ENCODE results near the gene CD48.

The CD48 gene

GRCh38 chr1:160755461-160755860, 43.8 kb upstream of the CD48 start:
- no peak for TF ChIP-seq CTCF (IDR thresholded peaks at IDR 0.05; ENCODE audit: low read depth, low read length, missing control alignments)
- in situ Hi-C loops (cut with HindIII; ENCODE audit: low sequenced_read_pairs), result no loop called here
- no peak for DNase-seq (ENCODE audit: low read depth)
- no peak overlapping the region for H3K4me3 ChIP-seq (ENCODE audit: low read depth, low read length)

GRCh38 chr1:160753594-160753993, 42.0 kb upstream of the CD48 start:
- no peak for TF ChIP-seq CTCF (IDR thresholded peaks at IDR 0.05; ENCODE audit: low read depth, low read length, missing control alignments)
- in situ Hi-C loops (cut with HindIII; ENCODE audit: low sequenced_read_pairs), result no loop called here
- no peak overlapping the region for H3K4me3 ChIP-seq (ENCODE audit: low read depth, low read length)
- no peak for DNase-seq (ENCODE audit: low read depth)

- TF ChIP-seq CTCF (IDR thresholded peaks at IDR 0.05; ENCODE audit: low read depth, low read length, missing control alignments), result no peak
- in situ Hi-C loops (cut with HindIII; ENCODE audit: low sequenced_read_pairs), result no loop called here
- H3K4me3 ChIP-seq (ENCODE audit: low read depth, low read length), result no peak overlapping the region
- no peak for DNase-seq (ENCODE audit: low read depth)
Measured at GRCh38 chr1:160752924-160753323, 41.3 kb upstream of the CD48 start.

- no peak for TF ChIP-seq CTCF (IDR thresholded peaks at IDR 0.05; ENCODE audit: low read depth, low read length, missing control alignments)
- no peak for DNase-seq (ENCODE audit: low read depth)
- H3K4me3 ChIP-seq (ENCODE audit: low read depth, low read length), result no peak overlapping the region
- in situ Hi-C loops (cut with HindIII; ENCODE audit: low sequenced_read_pairs), result no loop called here
Measured at GRCh38 chr1:160752406-160752805, 40.8 kb upstream of the CD48 start.

- no peak for TF ChIP-seq CTCF (IDR thresholded peaks at IDR 0.05; ENCODE audit: low read depth, low read length, missing control alignments)
- DNase-seq (ENCODE audit: low read depth), result no peak
- no peak overlapping the region for H3K4me3 ChIP-seq (ENCODE audit: low read depth, low read length)
- in situ Hi-C loops (cut with HindIII; ENCODE audit: low sequenced_read_pairs), result no loop called here
Measured at GRCh38 chr1:160750608-160751007, 39.0 kb upstream of the CD48 start.

- in situ Hi-C loops (cut with HindIII; ENCODE audit: low sequenced_read_pairs), result no loop called here
- no peak for DNase-seq (ENCODE audit: low read depth)
- TF ChIP-seq CTCF (IDR thresholded peaks at IDR 0.05; ENCODE audit: low read depth, low read length, missing control alignments), result no peak
- no peak overlapping the region for H3K4me3 ChIP-seq (ENCODE audit: low read depth, low read length)
Measured at GRCh38 chr1:160748878-160749269, 37.3 kb upstream of the CD48 start.

Measured in astrocyte of the cerebellum (primary cell).